ENCODE data around the gene CCDC181.

- no peak for TF ChIP-seq CTCF (IDR thresholded peaks at IDR 0.05)
- TF ChIP-seq EZH2 (IDR thresholded peaks at IDR 0.05; ENCODE audit: borderline replicate concordance, insufficient read depth, low read depth, low read length, poor library complexity, severe bottlenecking), result no peak
Observed at GRCh38 chr1:169363046-169363730, 64.1 kb downstream of the CCDC181 start.

All from B cell (primary cell).